ENCODE results near the gene IDUA. TPM values are rescaled to one million over a fixed set of nuclear protein-coding genes. Genes with fewer than 3 reads are reported as not detected.

Gene IDUA
- total and polyA plus RNA-seq, 2 donors (not counting 1 experiment from before 2014, with no cell fraction given): 57.0 to 67.4 TPM

DNA sequence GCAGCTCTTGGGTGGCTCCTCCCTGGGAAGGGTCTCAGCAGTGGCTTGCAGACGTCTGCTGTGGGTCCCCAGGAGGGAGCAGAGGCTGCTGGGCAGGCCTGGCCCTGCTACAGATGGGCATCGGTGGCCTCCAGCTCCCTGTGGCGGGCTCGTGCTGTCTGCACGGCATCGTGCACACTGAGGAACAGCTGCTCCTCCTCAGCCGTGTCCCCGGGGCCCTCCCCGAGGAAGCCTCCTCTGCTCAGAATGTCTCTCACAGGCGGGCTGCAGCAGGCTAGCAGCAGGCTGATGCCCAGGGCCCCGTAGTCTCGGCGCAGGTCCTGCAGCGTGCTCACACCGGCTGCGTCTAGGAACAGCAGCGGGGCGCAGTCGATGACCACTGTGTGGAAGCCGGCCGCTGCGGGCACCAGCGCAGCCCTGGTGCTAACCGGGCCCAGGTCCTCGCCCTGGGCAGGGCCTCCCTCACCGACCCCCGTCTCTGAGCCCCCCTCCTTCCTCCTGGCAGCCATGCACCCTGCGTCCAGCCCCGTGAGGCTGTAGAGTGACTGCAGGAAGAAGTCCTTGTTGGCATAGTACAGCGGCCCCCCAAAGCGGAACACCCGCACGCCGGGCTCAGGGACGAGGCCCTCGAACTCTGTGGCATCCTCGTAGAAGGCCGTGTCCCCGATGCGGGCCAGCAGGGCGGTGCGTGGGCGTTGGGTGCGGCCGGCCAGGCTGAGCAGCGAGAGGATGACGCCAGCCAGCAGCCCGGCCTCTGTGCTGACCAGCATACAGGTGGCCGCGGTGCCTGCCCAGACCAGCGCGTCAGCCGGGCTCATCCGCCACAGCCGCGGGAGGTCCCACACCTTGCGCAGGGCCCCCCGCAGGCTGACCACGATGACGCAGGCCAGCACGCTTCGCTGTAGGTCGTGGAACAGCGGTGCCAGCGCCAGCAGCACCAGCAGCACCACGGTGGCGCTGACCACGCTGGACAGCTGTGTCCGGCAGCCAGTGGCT is 2.2 kb downstream of the IDUA start:
- no peak overlapping the region for H3K4me2 ChIP-seq (replicated peaks; ENCODE audit: low read depth, low read length, poor library complexity, severe bottlenecking)
- Mint-ChIP-seq H3K27ac (no peak overlapping the region), H3K9me3 (ENCODE audit: insufficient read depth) (no peaks in the 10 kb centered on the region), H3K27me3 (no peaks in the 10 kb centered on the region), H3K4me3 (no peak overlapping the region), H3K4me1 (peaks cover 26% of the 10 kb centered on the region)
- H3K4me3 ChIP-seq (ENCODE audit: control extremely low read depth in 1 of 5, extremely low read depth in 1 of 5, insufficient read depth in 1 of 5, low read depth in 2 of 5, low read length in 4 of 5): no peak overlapping the region
- DNase-seq: no peak
- H3K27ac ChIP-seq (ENCODE audit: low read length in 2 of 2): no peak overlapping the region
- intact Hi-C loops (cut with micrococcal nuclease): loop anchor here (5.0 to 10.0 kb wide), 2 partner anchors 92 to 744 kb away; no protein-coding TSS in a partner anchor
- 97% methylated on average over 68 of the region's 69 CpGs for WGBS (ENCODE audit: insufficient coverage)
- no peaks in the 10 kb centered on the region for H3K9me3 ChIP-seq (ENCODE audit: control extremely low read depth in 1 of 3, control insufficient read depth in 2 of 3, insufficient read depth in 1 of 3, low read length in 2 of 3)
- ATAC-seq (ENCODE audit: low read depth): no peak
- no peak overlapping the region for H2AFZ ChIP-seq (ENCODE audit: insufficient read depth, low read depth, low read length, poor library complexity, severe bottlenecking)
- ChIA-PET CTCF (interaction anchor here (2.5 to 6.7 kb wide), 3 partner anchors 55 to 247 kb away, joined by 23 to 90 read pairs (median 68); partner anchors contain the start of genes GAK and TMEM175), POLR2A (interaction anchor here (0.5 kb wide), 1 partner anchor 174 kb away, joined by 3 read pairs; no protein-coding TSS in a partner anchor)
- H3K27me3 ChIP-seq (replicated peaks in 1 of 4; ENCODE audit: control extremely low read depth in 1 of 4, control insufficient read depth in 3 of 4, insufficient read depth in 4 of 4, low read length in 3 of 4): no peaks in the 10 kb centered on the region
- H4K20me1 ChIP-seq (ENCODE audit: control insufficient read depth, insufficient read depth, low read length, poor library complexity, severe bottlenecking): peaks cover 14% of the 10 kb centered on the region
- H3K9ac ChIP-seq (ENCODE audit: low read length): no peak overlapping the region
- H3K36me3 ChIP-seq (replicated peaks in 1 of 2; ENCODE audit: control extremely low read depth in 1 of 2, control insufficient read depth in 1 of 2, extremely low read depth in 1 of 2, insufficient read depth in 2 of 2, low read length in 1 of 2): no peaks in the 10 kb centered on the region
- H3K79me2 ChIP-seq (ENCODE audit: control insufficient read depth, insufficient read depth, low read length): peaks cover 10% of the 10 kb centered on the region
- TF ChIP-seq EZH2 (IDR thresholded peaks at IDR 0.05; ENCODE audit: borderline replicate concordance, insufficient read depth, low read depth, low read length, poor library complexity, severe bottlenecking) (no peak), CTCF (IDR thresholded peaks at IDR 0.05) (no peak)
- H3K4me1 ChIP-seq (ENCODE audit: control insufficient read depth in 2 of 2, insufficient read depth in 2 of 2, low read length in 2 of 2): peaks cover 25 to 26% of the 10 kb centered on the region in 2 donors

Data from B cell (primary cell).